ENCODE data around the gene SV2B. TPM values are rescaled to one million over a fixed set of nuclear protein-coding genes. Genes with fewer than 3 reads are reported as not detected.

The SV2B gene
- total RNA-seq, 1 experiment from 2014 or later, result not detected

DNA sequence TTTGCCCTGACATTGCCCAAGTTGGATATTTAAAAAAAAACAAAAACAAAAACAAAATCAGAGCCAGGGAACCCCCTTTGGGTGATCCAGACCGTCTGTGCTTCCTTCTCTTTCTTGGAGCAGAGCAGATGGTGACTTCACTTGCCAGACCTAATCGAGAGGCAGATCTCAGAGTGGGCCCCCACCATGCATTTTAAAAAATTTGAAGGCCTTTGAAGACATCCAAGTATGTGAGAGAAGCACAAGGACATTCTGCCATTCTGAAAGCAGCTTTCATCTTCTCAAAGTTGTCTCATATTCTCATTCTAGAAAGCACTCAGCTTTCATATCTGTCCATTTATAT, 93.3 kb downstream of the SV2B start:
- H3K9me3 ChIP-seq, result no peaks in the 10 kb centered on the region
- peaks cover 4% of the 10 kb centered on the region for H3K27me3 ChIP-seq
- H3K4me3 ChIP-seq, result no peak overlapping the region
- DNase-seq, result no peak
- H3K36me3 ChIP-seq, result no peaks in the 10 kb centered on the region

DNA sequence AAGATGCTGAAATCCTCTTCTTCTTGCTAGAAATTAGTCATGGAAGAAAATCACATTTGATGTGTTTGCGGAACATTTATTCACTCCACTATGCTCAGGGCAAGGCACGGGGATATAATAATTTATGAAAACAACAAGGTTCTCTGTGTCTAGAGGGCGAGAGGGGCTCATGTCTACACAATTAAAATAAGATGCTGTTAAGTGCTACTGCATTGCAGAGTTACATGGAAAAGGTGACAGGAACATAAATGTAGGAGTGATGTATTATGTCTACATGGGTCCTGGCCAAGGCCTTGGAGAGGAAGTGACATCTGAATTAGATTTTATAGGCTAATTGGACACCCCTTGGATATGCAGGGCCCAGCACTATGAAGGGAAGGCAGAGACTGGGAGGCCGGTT, 96.1 kb downstream of the SV2B start:
- Histone ChIP-seq H3K36me3 (no peaks in the 10 kb centered on the region), H3K27me3 (no peaks in the 10 kb centered on the region), H3K4me3 (no peak overlapping the region), H3K9me3 (no peaks in the 10 kb centered on the region)
- DNase-seq, result no peak

DNA sequence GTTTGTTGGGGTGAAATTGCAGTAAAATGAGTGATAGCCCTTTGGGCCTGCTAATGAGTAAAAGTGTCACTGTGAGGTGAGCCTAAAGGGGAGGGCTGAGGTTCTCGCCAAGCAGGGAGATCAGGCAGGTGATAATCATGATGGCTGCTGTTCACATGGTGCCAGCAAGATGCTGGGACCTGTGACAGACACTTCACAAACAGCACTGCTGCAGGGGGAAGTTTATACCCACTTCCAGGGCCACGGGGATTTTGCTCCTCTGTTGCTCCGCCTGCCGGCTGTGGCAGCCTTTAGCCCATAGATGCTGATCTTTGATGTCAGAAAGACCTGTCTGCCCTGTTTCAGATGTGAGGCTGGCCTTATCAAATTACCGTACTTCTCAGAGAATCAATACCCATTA, 96.7 kb downstream of the SV2B start:
- Histone ChIP-seq H3K9me3 (no peaks in the 10 kb centered on the region), H3K27me3 (no peaks in the 10 kb centered on the region), H3K4me3 (no peak overlapping the region), H3K36me3 (no peaks in the 10 kb centered on the region)
- DNase-seq, result no peak

DNA sequence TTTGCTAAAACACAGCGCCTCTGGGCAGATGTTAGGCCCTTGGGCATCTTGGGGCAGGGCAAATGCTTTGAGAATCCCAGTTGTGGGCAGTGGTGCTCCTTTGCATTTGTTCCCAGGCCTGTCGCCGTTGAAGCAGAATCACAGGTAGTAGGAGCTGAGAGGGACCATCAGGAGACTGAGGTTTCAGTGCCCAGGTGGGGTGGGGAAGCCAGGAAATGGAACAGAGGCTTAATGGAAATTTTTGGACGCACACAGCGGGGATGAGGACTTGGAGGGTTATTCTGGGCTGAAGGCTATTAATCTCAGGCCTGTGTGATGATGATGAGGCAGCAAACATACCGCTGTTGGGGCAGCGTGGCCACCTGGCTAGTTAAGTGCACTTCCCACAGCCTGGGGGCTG, 99.5 kb downstream of the SV2B start:
- Histone ChIP-seq H3K27me3 (peaks cover 6% of the 10 kb centered on the region), H3K9me3 (no peaks in the 10 kb centered on the region), H3K4me3 (no peak overlapping the region), H3K36me3 (no peaks in the 10 kb centered on the region)
- DNase-seq, result no peak

DNA sequence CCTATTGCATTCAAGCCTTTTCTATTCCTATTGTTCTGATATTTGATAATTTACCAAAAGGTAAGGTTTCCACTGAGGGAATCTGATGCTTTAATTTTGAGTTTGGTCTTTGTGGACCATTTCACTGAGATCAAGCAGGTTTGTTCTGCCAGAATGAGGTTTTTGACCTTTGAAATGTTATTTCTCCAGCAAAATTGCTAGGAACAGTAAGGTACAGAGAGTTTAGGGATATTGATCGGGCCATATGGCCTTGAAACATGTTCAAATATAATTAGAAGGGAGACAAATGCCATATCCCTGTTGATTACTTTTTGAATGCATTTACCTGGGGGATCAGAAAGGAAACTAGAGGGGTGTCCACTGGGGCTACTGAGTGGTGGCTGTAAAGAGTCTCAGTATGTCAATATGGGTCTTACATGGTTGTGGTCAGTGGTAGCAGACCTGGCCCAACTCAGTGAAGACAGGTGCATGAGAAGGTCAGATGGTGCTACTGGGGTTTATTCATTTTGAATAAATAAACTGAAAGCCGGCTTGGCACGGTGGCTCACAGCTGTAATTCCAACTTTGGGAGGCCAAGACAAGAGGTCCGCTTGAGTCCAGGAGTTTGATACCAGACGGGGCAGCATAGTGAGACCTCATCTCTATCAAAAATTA, 100.2 kb downstream of the SV2B start:
- Histone ChIP-seq H3K36me3 (no peaks in the 10 kb centered on the region), H3K9me3 (no peaks in the 10 kb centered on the region), H3K4me3 (no peak overlapping the region), H3K27me3 (peaks cover 6% of the 10 kb centered on the region)
- DNase-seq, result no peak

DNA sequence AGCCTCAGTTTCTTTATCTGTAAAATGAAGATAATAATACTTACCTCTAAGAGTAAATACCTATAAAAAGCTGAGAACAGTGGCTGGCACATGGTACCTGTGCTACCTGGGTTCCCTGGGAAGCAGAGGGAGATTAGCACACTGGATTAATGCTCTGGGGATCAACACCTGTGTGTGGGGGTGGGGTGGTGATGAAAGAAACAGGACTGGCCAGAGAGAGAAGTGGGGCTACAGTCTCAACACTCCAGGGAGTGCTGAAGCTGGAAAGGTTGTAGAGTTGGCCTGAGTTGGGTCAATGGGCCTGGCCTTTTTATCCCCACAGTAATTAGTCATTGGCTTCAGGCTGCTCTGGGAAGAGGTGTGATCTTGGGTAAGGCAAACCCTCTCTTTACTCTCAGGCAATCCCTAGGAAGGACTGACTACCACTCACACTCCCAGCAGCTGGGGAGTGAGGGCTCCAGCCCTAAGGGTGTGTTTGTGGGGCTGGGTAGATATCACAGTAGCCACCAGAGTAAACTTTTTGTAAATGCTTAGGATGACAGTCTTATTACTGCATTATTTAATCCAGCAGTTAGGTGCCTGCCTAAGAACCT, 102.5 kb downstream of the SV2B start:
- no peak for DNase-seq
- H3K4me3 ChIP-seq, result no peak overlapping the region
- H3K9me3 ChIP-seq, result no peaks in the 10 kb centered on the region

DNA sequence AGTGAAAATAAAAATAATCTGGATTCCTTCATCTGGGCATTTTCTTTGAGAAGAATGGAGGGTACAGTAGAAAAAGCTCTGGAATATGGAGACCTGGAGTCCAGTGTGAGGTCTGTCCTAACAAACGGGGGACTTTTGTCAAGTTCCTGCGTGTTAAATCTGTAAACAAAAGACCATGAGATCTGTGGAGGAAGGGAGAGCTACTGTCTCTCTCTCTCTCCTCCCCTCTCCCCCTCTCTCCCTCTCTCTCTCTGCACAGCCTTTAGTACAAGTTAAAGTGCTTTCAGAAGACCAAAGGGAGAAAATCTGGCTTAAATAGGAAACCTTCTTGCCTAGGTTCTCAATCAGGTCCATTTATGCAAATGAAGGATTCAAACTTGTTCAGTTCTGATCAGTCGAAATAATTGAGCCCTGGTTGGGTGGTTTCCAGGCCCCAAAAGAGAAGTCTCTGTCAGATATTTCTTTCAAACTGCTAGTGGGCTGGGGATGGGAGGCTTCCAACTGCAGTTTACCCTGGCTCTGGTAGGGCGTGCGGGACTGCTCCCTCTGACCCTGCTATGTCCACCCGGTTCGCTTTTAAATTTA, 103.7 kb downstream of the SV2B start:
- Histone ChIP-seq H3K27me3 (peaks cover 8% of the 10 kb centered on the region), H3K9me3 (no peaks in the 10 kb centered on the region), H3K36me3 (no peaks in the 10 kb centered on the region), H3K4me3 (no peak overlapping the region)
- no peak for DNase-seq

More for the DNA sequence above, 102.5 kb downstream of the SV2B start:
- Histone ChIP-seq H3K36me3 (no peaks in the 10 kb centered on the region), H3K27me3 (peaks cover 8% of the 10 kb centered on the region)

DNA sequence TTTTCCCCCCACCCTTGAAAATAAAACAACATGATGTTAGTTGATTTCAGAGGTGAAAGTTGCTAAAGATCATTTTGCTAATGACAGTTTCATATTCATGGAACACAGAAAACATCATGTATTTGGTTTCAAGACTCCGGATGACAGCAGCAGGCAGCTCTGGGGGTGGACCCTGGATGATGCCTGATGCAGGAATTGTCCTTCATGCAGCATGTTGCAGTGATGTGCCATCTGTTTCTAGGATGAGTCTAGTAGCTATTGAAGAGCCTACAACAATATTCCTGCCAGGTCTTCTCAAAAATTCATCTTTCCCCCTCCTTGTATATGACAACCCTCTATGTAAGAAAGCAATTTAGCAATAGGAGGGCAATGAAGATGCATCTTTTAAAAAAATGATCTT, 108.3 kb downstream of the SV2B start:
- Histone ChIP-seq H3K27me3 (peaks cover 3% of the 10 kb centered on the region; the same call in 1 of the 2 replicates), H3K4me3 (no peak overlapping the region), H3K9me3 (no peaks in the 10 kb centered on the region), H3K36me3 (no peaks in the 10 kb centered on the region)
- no peak for DNase-seq

DNA sequence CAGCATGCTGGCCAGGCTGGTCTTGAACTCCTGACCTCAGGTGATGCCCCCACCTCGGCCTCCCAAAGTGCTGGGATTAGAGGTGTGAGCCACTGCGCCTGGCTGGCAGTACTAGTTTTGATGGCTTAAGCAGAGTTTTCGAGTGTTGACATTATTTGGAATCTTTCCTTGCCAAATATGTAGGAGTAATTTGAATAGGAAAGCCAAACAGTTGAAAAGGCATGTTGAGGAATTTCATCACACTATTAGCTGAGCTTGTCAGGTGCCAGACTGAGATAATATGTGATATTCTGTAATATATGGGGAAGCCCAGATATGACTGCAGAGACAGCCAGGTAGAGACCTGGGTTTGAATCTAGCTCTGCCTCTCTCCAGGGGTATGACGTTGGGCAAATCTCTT, 109.3 kb downstream of the SV2B start:
- H3K36me3 ChIP-seq, result no peaks in the 10 kb centered on the region
- no peak overlapping the region for H3K4me3 ChIP-seq
- peaks cover 2% of the 10 kb centered on the region; the same call in 1 of the 2 replicates for H3K27me3 ChIP-seq
- H3K9me3 ChIP-seq, result no peaks in the 10 kb centered on the region
- no peak for DNase-seq

DNA sequence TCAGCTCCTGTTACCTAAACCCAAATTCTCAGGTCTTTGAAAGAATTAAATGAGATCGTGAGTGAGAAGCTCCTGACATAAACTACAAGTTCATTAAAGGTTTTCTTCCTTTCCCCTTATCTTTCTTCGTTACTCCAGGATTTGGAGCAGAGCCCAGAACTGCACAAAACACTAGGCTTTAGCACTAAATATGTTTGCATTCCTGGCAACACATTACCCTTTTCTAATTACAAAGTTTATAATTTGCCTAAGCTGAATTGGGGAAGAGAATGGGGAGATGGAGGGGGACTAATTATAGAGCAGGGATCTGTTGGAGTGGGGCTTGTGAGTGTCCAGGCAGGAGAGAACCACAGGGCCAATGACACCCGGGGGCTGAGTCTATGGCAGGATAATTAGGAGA, 109.7 kb downstream of the SV2B start:
- no peaks in the 10 kb centered on the region for H3K36me3 ChIP-seq
- H3K4me3 ChIP-seq, result no peak overlapping the region
- no peak for DNase-seq
- H3K9me3 ChIP-seq, result no peaks in the 10 kb centered on the region
- peaks cover 5% of the 10 kb centered on the region for H3K27me3 ChIP-seq

DNA sequence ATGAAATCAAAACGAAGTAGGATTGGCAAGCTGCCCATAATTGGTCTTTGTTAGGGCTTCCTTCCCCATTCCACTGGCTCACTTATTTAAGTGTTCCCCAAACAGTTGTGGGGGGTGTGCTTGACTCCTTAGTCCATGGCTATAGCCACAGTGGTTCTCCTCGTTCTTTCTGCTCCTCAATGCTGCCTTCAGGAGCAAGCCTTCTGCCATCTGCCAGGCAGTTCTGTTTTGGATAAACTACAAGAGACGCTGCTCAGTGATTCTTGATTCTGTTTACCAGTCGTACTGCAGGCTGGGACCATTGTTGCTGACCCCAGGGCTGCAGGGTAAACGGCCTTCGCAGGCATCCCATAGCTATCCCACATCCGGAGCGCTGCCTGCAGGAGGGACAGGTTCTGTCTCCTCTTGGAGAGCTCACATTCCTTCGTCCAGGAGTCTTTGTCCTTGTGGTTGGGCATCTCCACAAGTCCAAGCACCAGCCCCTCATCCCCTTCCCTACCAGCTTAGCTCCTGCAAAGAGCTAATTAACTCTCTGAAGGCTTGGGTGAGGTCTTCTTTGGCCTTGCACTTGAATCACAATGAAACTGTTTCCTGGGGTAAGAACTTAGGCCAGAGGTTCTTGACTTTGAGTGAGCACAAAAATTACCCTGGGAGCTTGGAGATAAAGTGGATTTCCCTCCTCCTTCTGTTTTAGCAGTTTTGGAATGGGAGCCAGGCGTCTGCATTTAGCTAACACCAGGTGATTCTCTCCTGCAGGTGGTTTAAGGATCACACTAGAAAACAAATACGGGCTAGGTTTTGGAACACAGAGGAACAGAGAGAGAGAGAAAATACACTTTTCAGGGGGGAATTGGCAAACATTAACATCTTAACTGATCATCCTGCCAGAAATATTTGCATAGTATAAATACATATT, 114.9 kb downstream of the SV2B start:
- H3K4me3 ChIP-seq, result no peak overlapping the region
- DNase-seq, result no peak
- H3K27me3 ChIP-seq, result peaks cover 7% of the 10 kb centered on the region
- H3K9me3 ChIP-seq, result no peaks in the 10 kb centered on the region
- no peaks in the 10 kb centered on the region for H3K36me3 ChIP-seq

DNA sequence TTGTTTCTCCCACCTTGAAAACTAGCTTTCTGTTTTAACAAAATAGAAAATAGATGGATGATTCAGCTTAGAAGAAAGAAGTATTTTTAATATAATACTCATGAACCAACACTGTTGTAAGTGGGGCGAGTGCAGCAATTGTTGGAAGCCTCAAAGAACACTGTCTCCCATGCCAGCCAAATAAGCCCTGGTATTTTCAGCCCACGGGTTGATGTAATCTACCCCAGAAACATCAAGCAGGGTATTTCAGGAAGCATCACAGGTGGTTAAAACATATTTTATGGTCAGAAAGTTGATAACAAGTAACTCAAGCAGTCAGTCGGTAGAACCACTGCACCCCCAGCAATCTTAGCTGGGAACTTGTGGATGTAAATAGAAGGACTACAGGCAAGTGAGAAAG, 115.9 kb downstream of the SV2B start:
- Histone ChIP-seq H3K36me3 (no peaks in the 10 kb centered on the region), H3K4me3 (no peak overlapping the region), H3K27me3 (peaks cover 13% of the 10 kb centered on the region), H3K9me3 (no peaks in the 10 kb centered on the region)
- no peak for DNase-seq

DNA sequence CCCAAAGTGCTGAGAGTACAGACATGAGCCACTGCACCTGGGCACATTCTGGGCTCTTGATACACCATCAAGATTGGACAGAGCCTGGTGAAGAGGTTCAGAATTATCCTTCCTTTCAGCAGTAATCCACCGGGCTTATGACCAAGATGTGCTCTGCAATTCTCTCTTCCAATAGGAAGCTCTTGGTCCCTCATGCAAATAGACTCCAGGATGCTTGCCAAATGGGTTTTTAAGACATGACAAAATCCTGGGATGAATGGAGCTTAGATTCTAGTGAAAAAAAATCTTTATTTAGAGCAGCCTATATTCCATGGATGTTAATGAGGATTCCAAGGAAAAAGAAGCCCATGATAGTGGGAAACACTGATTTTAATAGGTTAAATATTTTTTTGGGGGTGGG, 119.1 kb downstream of the SV2B start:
- Histone ChIP-seq H3K9me3 (no peaks in the 10 kb centered on the region), H3K27me3 (peaks cover 13% of the 10 kb centered on the region), H3K4me3 (no peak overlapping the region), H3K36me3 (no peaks in the 10 kb centered on the region)
- no peak for DNase-seq

DNA sequence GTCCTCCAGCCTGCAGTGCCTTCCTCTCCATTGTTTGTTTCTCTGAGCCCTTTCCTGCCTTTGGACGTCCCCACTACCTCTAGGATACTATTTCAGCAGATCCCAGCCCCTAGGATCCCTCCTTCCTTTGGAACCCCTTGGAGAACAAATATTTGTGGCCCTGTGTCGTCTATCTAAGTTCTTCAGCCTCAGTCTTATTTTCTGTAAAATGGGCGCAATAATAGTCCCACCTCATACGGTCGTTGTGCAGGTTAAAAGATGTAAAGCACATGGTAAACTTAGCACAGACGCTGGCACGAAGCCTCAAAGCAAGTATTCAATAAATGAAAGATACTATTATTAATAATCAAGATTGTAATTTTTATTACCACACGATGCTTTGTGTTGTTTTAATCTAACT, 122.0 kb downstream of the SV2B start:
- no peaks in the 10 kb centered on the region for H3K9me3 ChIP-seq

DNA sequence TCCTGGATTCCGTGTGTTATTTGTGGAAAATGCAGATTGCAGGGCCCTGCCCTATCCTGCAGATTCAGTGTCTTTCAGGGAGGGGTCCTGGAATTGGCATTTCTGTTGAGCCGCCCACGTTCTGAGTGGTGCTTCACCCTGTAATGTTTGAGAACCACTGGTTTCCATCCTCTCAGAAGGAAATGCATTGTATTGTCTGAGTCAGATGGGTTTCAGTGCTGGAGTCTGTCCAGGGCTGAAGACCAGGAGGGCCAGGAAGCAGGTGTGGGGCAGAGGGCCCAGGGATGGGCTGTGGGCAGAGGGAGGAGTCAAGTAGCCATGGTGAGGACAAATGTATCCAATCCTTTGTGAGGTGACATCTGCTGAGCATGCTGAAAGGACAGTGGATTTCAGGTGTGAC, 123.8 kb downstream of the SV2B start:
- no peak overlapping the region for H3K4me3 ChIP-seq
- DNase-seq, result no peak
- no peaks in the 10 kb centered on the region for H3K9me3 ChIP-seq
- no peaks in the 10 kb centered on the region for H3K36me3 ChIP-seq
- H3K27me3 ChIP-seq, result peaks cover 30% of the 10 kb centered on the region

More for the DNA sequence above, 122.0 kb downstream of the SV2B start:
- no peak for DNase-seq
- H3K4me3 ChIP-seq, result no peak overlapping the region
- H3K27me3 ChIP-seq, result peaks cover 15% of the 10 kb centered on the region
- H3K36me3 ChIP-seq, result no peaks in the 10 kb centered on the region

DNA sequence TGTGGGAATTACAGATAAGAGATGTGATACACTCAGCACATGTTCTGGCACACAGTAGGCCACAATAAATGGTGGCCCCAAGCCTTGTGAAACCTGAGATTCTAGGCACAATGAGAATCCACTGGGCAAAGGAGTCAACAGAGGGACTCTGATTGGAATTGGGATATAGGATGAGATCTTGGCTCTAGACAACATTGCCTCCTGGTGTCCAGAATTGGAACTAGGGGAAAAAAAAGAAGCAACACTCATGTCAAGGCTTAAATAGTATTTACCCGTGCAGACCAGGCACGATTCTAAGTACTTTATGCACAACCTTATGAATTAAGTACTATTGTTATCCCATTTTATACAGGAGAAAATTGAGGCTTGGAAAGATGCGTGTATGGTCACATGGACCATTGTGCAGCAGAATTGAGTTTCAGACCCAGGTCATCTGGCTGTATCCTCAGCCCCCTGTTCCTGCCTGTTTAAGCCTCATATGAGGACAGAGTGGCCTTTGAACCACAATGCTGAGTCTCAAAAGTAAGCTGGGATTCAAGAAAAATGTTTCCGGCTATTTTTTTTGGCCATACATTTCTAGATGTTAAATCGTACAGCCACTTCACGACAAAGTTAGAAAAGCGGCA, 124.8 kb downstream of the SV2B start:
- DNase-seq, result no peak

DNA sequence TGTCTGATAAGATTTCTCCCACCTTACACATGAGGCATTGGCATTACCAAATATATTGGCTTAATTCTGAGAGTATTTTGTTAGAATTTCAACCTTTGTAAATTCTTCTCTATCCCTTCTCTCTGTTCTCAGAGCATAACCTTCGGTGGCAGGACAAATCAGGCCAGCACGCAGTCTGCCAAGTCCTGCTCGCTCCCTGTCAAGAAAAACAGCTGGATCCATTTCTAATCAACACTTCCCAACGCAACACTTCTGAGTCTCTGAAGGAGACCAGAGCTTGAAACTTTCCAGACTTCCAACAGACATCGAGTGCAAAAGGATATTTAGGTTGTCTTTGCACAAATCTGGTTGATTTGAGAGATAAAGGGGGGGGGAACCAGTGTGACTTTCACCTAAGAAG, 125.7 kb downstream of the SV2B start:
- no peak overlapping the region for H3K4me3 ChIP-seq
- H3K9me3 ChIP-seq, result no peaks in the 10 kb centered on the region
- DNase-seq, result no peak
- H3K27me3 ChIP-seq, result peaks cover 35% of the 10 kb centered on the region
- H3K36me3 ChIP-seq, result no peaks in the 10 kb centered on the region

More for the DNA sequence above, 124.8 kb downstream of the SV2B start:
- peaks cover 37% of the 10 kb centered on the region for H3K27me3 ChIP-seq
- H3K36me3 ChIP-seq, result no peaks in the 10 kb centered on the region
- H3K9me3 ChIP-seq, result no peaks in the 10 kb centered on the region
- no peak overlapping the region for H3K4me3 ChIP-seq

Measured in MG63 (cell line).